ENCODE data around the gene IL22RA2.

Gene IL22RA2

GRCh38 chr6:137122612-137123011, 50.8 kb downstream of the IL22RA2 start:
- Histone ChIP-seq H3K36me3 (ENCODE audit: control insufficient read depth, insufficient read depth, low read length) (no peaks in the 10 kb centered on the region), H3K27ac (ENCODE audit: low read depth, low read length, severe bottlenecking) (no peak overlapping the region), H3K4me1 (ENCODE audit: control insufficient read depth, insufficient read depth, low read length, poor library complexity, severe bottlenecking) (no peaks in the 10 kb centered on the region), H3K9me3 (ENCODE audit: control insufficient read depth, low read length) (peaks cover 2% of the 10 kb centered on the region), H3K4me3 (ENCODE audit: extremely low read depth, insufficient read depth, low read length, poor library complexity, severe bottlenecking) (no peak overlapping the region)
- 92 to 97% methylated on average over 2 to 3 of the region's 4 CpGs for WGBS, 2 experiments (ENCODE audit: insufficient coverage in 2 of 2)

DNA sequence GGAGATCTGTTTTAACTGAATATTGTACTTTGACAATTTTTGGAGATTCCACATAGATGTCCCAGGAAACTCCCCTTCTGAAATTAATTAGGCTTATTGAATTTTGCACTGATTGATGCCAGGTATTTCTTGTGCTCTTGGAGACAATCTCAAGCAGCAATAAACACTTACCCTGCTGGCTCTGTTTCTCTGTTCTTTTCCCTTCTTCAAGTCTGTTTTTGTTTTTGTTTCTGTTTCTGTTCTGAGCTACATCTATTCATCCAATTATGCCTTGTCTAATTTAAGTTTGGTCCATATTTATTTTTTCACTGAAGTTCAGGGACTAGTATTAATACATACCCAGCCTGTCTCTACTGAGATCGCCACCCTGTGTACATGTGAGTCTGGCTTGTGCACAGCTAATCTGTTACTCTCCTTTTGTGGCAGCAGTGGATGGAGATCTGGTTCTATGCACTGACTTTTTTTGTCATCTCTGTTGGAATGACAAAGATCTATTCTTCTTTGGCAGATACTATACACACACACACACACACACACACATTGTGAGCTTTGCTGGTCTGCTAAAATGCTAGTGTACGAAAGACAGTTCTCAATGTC, 51.9 kb downstream of the IL22RA2 start:
- Histone ChIP-seq H3K4me1 (ENCODE audit: control insufficient read depth, insufficient read depth, low read length, poor library complexity, severe bottlenecking) (no peaks in the 10 kb centered on the region), H3K27ac (ENCODE audit: low read depth, low read length, severe bottlenecking) (no peak overlapping the region)

DNA sequence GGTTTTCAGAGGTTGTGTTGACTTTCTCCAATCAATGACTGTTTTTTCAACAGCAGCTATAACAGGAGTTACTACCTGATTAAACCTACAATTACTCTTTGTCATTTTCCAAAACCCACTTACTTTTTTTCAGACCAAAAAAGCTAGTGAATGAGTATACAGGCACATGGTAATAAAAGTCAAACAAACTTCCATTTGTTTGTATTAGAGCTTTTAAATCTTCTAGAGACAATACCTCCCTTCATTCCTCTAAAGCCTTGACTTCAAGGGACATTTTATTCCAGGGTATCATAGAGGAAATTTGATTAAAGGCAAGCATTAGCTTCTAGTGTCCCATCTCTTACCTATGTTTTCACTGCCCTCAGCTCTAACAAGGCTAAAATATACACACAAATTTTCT, 52.7 kb downstream of the IL22RA2 start:
- peaks cover 4% of the 10 kb centered on the region for H3K9me3 ChIP-seq (ENCODE audit: control insufficient read depth, low read length)
- no peaks in the 10 kb centered on the region for H3K36me3 ChIP-seq (ENCODE audit: control insufficient read depth, insufficient read depth, low read length)
- no peaks in the 10 kb centered on the region for H3K4me1 ChIP-seq (ENCODE audit: control insufficient read depth, insufficient read depth, low read length, poor library complexity, severe bottlenecking)
- no peak overlapping the region for H3K27ac ChIP-seq (ENCODE audit: low read depth, low read length, severe bottlenecking)
- H3K4me3 ChIP-seq (ENCODE audit: extremely low read depth, insufficient read depth, low read length, poor library complexity, severe bottlenecking) = no peak overlapping the region

More for the DNA sequence above, 51.9 kb downstream of the IL22RA2 start:
- WGBS, 2 experiments (ENCODE audit: insufficient coverage in 2 of 2) = no CpG with 5 or more reads among the region's 2 CpGs
- H3K36me3 ChIP-seq (ENCODE audit: control insufficient read depth, insufficient read depth, low read length) = no peaks in the 10 kb centered on the region
- H3K4me3 ChIP-seq (ENCODE audit: extremely low read depth, insufficient read depth, low read length, poor library complexity, severe bottlenecking) = no peak overlapping the region
- peaks cover 4% of the 10 kb centered on the region for H3K9me3 ChIP-seq (ENCODE audit: control insufficient read depth, low read length)

DNA sequence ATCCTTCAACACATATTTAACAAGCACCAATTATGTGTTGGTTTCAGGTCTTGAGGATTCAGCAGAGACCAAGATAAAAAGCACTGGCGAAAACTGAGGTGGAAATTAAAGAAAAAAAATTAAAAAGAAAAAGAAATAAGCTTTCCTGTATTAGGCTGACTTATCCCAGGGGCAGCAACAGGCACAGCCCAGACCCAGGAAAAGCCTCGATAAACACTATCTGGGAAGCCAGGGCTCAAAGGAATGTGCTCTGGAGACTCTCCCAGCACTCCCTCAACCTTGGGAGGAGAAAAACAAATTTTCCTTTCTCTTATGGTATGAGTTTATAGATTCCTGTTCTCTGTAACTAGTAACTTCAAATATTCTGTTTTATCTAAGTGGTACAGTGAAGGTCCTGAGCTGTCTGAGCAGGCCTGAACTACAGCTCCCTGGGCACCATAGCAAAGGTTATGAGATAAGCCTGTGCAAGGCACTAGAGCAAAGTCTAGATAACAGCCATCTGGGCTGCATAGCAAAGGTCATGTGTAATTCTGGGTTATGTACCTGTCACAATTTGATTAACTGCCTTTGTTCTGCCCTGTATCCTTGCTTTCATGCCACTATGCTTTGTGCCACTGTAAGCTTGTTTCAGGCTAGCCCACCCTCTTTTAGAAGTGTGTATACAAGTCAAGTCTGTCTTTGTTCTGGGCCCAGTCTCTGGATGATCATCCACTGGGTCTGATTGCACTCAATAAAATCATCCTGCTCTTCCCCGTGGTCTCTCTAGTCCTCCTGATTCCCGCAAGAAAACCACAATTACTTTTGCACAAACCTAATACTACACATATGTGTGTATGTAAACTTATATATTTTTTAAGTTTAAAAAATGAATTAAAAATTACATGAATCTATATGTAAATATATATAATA, 54.0 kb downstream of the IL22RA2 start:
- no peaks in the 10 kb centered on the region for H3K36me3 ChIP-seq (ENCODE audit: control insufficient read depth, insufficient read depth, low read length)
- peaks cover 4% of the 10 kb centered on the region for H3K9me3 ChIP-seq (ENCODE audit: control insufficient read depth, low read length)
- H3K27ac ChIP-seq (ENCODE audit: low read depth, low read length, severe bottlenecking) = no peak overlapping the region
- no peaks in the 10 kb centered on the region for H3K4me1 ChIP-seq (ENCODE audit: control insufficient read depth, insufficient read depth, low read length, poor library complexity, severe bottlenecking)
- no peak overlapping the region for H3K4me3 ChIP-seq (ENCODE audit: extremely low read depth, insufficient read depth, low read length, poor library complexity, severe bottlenecking)
- 100% methylated on average over 1 to 2 of the region's 4 CpGs for WGBS, 2 experiments (ENCODE audit: insufficient coverage in 2 of 2)

DNA sequence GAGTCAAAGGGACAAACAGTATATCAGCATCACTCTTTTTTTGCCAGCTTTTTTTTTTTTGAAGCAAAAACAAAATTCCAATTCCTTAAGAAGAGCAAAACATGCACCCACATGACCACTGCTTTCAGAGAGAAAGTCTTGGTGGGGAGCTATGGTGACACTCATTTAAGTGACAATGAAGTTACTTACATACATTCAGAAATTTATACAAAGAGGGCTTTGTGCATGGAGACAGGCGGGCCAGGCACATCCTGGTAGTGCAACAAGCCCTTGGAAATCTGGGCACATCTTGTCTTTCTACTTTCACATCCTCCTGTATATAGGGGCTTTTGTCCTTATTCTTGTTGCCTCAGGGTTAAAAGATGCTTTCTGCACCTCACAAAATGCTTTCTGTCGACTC, 55.9 kb downstream of the IL22RA2 start:
- Histone ChIP-seq H3K27ac (ENCODE audit: low read depth, low read length, severe bottlenecking) (no peak overlapping the region), H3K4me3 (ENCODE audit: extremely low read depth, insufficient read depth, low read length, poor library complexity, severe bottlenecking) (no peak overlapping the region), H3K4me1 (ENCODE audit: control insufficient read depth, insufficient read depth, low read length, poor library complexity, severe bottlenecking) (no peaks in the 10 kb centered on the region), H3K9me3 (ENCODE audit: control insufficient read depth, low read length) (peaks cover 4% of the 10 kb centered on the region), H3K36me3 (ENCODE audit: control insufficient read depth, insufficient read depth, low read length) (no peaks in the 10 kb centered on the region)
- no CpG with 5 or more reads among the region's 2 CpGs for whole genome bisulfite sequencing, 2 experiments (ENCODE audit: insufficient coverage in 2 of 2)

DNA sequence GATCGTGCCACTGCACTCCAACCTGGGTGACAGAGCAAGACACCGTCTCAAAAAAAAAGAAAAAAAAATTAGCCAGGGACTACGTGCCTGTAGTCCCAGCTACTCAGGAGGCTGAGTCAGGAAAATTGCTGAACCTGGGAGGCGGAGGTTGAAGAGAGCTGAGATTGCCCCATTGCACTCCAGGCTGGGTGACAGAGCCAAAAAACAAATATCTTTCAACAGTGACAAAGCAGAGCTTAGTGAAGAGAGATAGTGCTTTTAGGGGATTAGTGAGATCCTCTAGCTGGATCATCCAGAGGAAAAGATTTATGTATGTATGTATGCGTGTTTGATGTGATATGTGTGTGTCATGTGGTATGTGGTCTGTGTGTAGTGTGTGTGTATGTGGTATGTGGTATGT, 56.6 kb downstream of the IL22RA2 start:
- Histone ChIP-seq H3K4me3 (ENCODE audit: extremely low read depth, insufficient read depth, low read length, poor library complexity, severe bottlenecking) (no peak overlapping the region), H3K36me3 (ENCODE audit: control insufficient read depth, insufficient read depth, low read length) (no peaks in the 10 kb centered on the region), H3K9me3 (ENCODE audit: control insufficient read depth, low read length) (peaks cover 4% of the 10 kb centered on the region), H3K27ac (ENCODE audit: low read depth, low read length, severe bottlenecking) (no peak overlapping the region), H3K4me1 (ENCODE audit: control insufficient read depth, insufficient read depth, low read length, poor library complexity, severe bottlenecking) (no peaks in the 10 kb centered on the region)
- WGBS, 2 experiments (ENCODE audit: insufficient coverage in 2 of 2) = 96 to 100% methylated on average over 5 of the region's 5 CpGs

GRCh38 chr6:137115658-137116057, 57.8 kb downstream of the IL22RA2 start:
- 60% methylated on average over 1 of the region's 2 CpGs; no CpG with 5 or more reads in 1 of the 2 experiments for WGBS, 2 experiments (ENCODE audit: insufficient coverage in 2 of 2)
- no peaks in the 10 kb centered on the region for H3K4me1 ChIP-seq (ENCODE audit: control insufficient read depth, insufficient read depth, low read length, poor library complexity, severe bottlenecking)
- no peak overlapping the region for H3K4me3 ChIP-seq (ENCODE audit: extremely low read depth, insufficient read depth, low read length, poor library complexity, severe bottlenecking)
- no peaks in the 10 kb centered on the region for H3K36me3 ChIP-seq (ENCODE audit: control insufficient read depth, insufficient read depth, low read length)
- peaks cover 4% of the 10 kb centered on the region for H3K9me3 ChIP-seq (ENCODE audit: control insufficient read depth, low read length)
- H3K27ac ChIP-seq (ENCODE audit: low read depth, low read length, severe bottlenecking) = no peak overlapping the region

DNA sequence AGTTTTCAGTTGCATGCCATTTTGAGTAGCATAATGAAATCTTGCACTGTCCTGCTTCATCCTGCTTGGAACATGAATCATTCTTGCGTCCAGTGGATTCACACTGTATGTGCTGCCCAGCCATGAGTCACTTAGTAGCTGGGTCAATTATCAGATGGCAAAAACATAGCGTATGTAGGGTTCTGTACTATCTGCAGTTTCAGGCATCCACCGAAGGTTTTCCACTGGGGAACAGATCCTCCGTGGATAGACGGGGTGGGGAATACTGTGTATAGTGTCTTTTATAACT, 61.4 kb downstream of the IL22RA2 start:
- H3K4me3 ChIP-seq (ENCODE audit: extremely low read depth, insufficient read depth, low read length, poor library complexity, severe bottlenecking) = no peak overlapping the region
- 91 to 96% methylated on average over 4 to 5 of the region's 5 CpGs for WGBS, 2 experiments (ENCODE audit: insufficient coverage in 2 of 2)
- H3K4me1 ChIP-seq (ENCODE audit: control insufficient read depth, insufficient read depth, low read length, poor library complexity, severe bottlenecking) = no peaks in the 10 kb centered on the region
- peaks cover 10% of the 10 kb centered on the region for H3K9me3 ChIP-seq (ENCODE audit: control insufficient read depth, low read length)
- H3K36me3 ChIP-seq (ENCODE audit: control insufficient read depth, insufficient read depth, low read length) = no peaks in the 10 kb centered on the region
- no peak overlapping the region for H3K27ac ChIP-seq (ENCODE audit: low read depth, low read length, severe bottlenecking)

DNA sequence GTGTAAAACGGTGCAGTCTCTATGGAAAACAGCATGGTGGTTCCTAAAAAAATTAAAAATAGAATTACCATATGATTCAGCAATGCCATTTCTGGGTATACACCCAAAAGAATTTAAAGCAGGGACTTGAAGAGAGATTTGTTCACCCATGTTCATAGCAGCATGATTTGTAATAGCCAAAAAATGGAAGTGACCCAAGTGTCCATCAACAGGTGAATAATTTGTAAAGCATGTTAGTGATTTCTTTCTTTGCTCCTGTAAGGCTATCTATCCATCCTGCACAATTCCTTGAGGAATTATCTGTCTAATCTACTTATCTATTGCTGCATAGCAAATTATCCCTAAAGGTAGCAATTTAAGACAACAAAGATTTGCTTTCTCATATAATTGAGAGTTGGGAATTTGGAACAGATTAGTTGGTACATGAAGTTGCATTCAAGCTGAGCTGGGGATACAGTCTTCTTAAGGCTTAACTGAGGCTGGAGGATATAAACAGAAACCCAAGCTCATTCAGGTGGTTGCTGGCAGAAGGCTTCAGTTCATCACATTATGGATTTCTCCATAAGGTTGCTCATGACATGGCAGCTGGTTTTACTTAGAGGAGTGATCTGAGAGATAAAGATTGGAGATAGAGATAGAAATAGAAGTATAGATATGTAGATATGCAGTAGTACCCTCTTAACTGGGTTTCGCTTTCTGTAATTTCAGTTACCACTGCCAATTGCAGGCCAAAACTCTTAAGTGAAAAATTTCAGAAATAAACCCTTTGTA, 62.0 kb downstream of the IL22RA2 start:
- WGBS, 2 experiments (ENCODE audit: insufficient coverage in 2 of 2) = 100% methylated on average over 1 of the region's 2 CpGs; no CpG with 5 or more reads in 1 of the 2 experiments
- Histone ChIP-seq H3K36me3 (ENCODE audit: control insufficient read depth, insufficient read depth, low read length) (no peaks in the 10 kb centered on the region), H3K9me3 (ENCODE audit: control insufficient read depth, low read length) (peaks cover 10% of the 10 kb centered on the region)

DNA sequence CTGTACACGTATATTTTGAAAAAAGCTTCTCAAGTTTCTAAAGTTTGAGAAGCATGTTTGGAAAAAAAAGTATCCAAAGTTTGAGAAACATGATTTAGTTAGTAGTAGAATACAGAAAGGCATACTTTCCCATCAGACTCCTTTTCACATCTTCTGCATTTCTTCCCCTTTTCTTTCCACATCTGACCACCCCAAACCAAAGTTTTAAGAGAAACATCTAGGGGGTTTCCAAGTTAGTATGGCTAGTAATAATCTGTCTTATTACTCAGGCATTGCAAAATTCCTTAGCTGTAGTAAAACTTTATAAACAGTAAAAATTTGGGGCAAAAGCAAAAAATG, 65.7 kb downstream of the IL22RA2 start:
- WGBS, 2 experiments (ENCODE audit: insufficient coverage in 2 of 2) = 83 to 100% methylated on average over 1 of the region's 1 CpG
- H3K4me1 ChIP-seq (ENCODE audit: control insufficient read depth, insufficient read depth, low read length, poor library complexity, severe bottlenecking) = no peaks in the 10 kb centered on the region
- H3K4me3 ChIP-seq (ENCODE audit: extremely low read depth, insufficient read depth, low read length, poor library complexity, severe bottlenecking) = no peak overlapping the region
- H3K9me3 ChIP-seq (ENCODE audit: control insufficient read depth, low read length) = peaks cover 10% of the 10 kb centered on the region
- H3K27ac ChIP-seq (ENCODE audit: low read depth, low read length, severe bottlenecking) = no peak overlapping the region
- no peaks in the 10 kb centered on the region for H3K36me3 ChIP-seq (ENCODE audit: control insufficient read depth, insufficient read depth, low read length)

More for the DNA sequence above, 62.0 kb downstream of the IL22RA2 start:
- H3K27ac ChIP-seq (ENCODE audit: low read depth, low read length, severe bottlenecking) = no peak overlapping the region
- H3K4me3 ChIP-seq (ENCODE audit: extremely low read depth, insufficient read depth, low read length, poor library complexity, severe bottlenecking) = no peak overlapping the region
- no peaks in the 10 kb centered on the region for H3K4me1 ChIP-seq (ENCODE audit: control insufficient read depth, insufficient read depth, low read length, poor library complexity, severe bottlenecking)

Measured in mesodermal cell (in vitro differentiated cells).